ENCODE results near the gene SLC6A19. TPM values are rescaled to one million over a fixed set of nuclear protein-coding genes. Genes with fewer than 3 reads are reported as not detected.

The SLC6A19 gene
- total and polyA plus RNA-seq, 2 donors (not counting 1 experiment from before 2014, with no cell fraction given) = not detected

DNA sequence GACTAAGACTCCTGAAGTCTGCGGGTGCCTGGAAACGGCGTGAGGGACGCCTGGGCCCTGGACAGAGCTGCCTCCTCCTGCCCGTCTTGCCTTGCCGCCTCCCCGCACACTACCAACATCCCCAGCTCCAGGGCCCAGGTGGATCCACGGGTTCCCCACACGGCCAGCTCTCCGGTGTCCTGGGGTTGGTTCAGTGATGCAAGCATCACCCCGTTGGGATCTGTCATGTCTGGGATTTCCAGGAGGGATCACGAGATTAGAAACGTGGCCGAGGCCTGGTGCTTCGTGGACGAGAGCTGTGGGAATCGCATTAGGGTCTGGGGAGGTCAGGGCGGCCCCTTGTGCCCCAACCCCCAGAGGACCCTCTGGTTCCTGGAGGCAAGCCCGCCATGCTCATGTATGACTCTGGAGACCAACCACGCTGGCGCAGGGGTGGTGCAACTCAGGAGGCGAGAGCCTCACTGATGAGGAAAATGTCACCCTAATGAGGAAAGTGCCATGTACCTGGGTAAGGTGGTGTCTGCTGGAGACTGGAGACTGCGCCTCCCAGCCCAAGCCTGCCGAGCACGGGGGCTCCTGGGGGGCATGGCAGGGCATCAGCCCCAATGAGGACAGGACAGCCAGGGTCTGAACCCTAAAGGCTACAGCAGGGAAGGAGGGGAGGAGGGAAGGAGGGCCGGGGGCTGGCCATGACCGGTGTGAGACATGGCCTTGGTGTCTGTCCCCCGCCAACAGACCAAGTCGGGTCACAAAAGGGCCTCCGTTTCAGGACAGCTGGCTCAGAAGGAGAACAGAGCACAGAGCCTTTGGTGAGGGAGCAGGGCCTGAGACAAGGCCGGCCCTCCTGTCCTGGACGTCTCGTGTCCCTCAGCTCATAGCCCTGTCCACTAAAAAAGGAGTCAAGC, 31.9 kb upstream of the SLC6A19 start:
- Histone ChIP-seq H3K27ac (ENCODE audit: low read length in 2 of 2) (no peak overlapping the region), H3K27me3 (replicated peaks in 1 of 4; ENCODE audit: control extremely low read depth in 1 of 4, control insufficient read depth in 3 of 4, insufficient read depth in 4 of 4, low read length in 3 of 4) (peaks cover 0 to 6% (median 1%) of the 10 kb centered on the region in 4 experiments), H3K4me3 (ENCODE audit: control extremely low read depth in 1 of 5, extremely low read depth in 1 of 5, insufficient read depth in 1 of 5, low read depth in 2 of 5, low read length in 4 of 5) (no peak overlapping the region), H3K9ac (ENCODE audit: low read length) (no peak overlapping the region), H3K4me1 (ENCODE audit: control insufficient read depth in 2 of 2, insufficient read depth in 2 of 2, low read length in 2 of 2) (peaks cover 8 to 12% of the 10 kb centered on the region in 2 donors), H3K36me3 (replicated peaks in 1 of 2; ENCODE audit: control extremely low read depth in 1 of 2, control insufficient read depth in 1 of 2, extremely low read depth in 1 of 2, insufficient read depth in 2 of 2, low read length in 1 of 2) (no peaks in the 10 kb centered on the region), H3K9me3 (ENCODE audit: control extremely low read depth in 1 of 3, control insufficient read depth in 2 of 3, insufficient read depth in 1 of 3, low read length in 2 of 3) (peaks cover 0 to 6% (median 0%) of the 10 kb centered on the region in 3 donors), H3K79me2 (ENCODE audit: control insufficient read depth, insufficient read depth, low read length) (no peaks in the 10 kb centered on the region), H2AFZ (ENCODE audit: insufficient read depth, low read depth, low read length, poor library complexity, severe bottlenecking) (no peak overlapping the region), H4K20me1 (ENCODE audit: control insufficient read depth, insufficient read depth, low read length, poor library complexity, severe bottlenecking) (no peaks in the 10 kb centered on the region), H3K4me2 (replicated peaks; ENCODE audit: low read depth, low read length, poor library complexity, severe bottlenecking) (no peak overlapping the region)
- ATAC-seq (ENCODE audit: low read depth) = no peak
- no peak overlapping the region for H3K27ac Mint-ChIP-seq
- ChIA-PET POLR2A (interaction anchor here (2.1 kb wide), 1 partner anchor 19 kb away, joined by 4 read pairs; no protein-coding TSS in a partner anchor), CTCF (interaction anchor here (1.0 to 5.4 kb wide), 8 partner anchors 17 to 479 kb away, joined by 3 to 84 read pairs (median 12); no protein-coding TSS in a partner anchor)
- TF ChIP-seq, protein P1, sequence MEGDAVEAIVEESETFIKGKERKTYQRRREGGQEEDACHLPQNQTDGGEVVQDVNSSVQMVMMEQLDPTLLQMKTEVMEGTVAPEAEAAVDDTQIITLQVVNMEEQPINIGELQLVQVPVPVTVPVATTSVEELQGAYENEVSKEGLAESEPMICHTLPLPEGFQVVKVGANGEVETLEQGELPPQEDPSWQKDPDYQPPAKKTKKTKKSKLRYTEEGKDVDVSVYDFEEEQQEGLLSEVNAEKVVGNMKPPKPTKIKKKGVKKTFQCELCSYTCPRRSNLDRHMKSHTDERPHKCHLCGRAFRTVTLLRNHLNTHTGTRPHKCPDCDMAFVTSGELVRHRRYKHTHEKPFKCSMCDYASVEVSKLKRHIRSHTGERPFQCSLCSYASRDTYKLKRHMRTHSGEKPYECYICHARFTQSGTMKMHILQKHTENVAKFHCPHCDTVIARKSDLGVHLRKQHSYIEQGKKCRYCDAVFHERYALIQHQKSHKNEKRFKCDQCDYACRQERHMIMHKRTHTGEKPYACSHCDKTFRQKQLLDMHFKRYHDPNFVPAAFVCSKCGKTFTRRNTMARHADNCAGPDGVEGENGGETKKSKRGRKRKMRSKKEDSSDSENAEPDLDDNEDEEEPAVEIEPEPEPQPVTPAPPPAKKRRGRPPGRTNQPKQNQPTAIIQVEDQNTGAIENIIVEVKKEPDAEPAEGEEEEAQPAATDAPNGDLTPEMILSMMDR (IDR thresholded peaks at IDR 0.05) = no peak
- no peak for TF ChIP-seq EZH2 (IDR thresholded peaks at IDR 0.05; ENCODE audit: borderline replicate concordance, insufficient read depth, low read depth, low read length, poor library complexity, severe bottlenecking)
- H3K9me3 Mint-ChIP-seq (ENCODE audit: insufficient read depth) = no peaks in the 10 kb centered on the region
- H3K4me1 Mint-ChIP-seq = peaks cover 16% of the 10 kb centered on the region
- peaks cover 10% of the 10 kb centered on the region for H3K27me3 Mint-ChIP-seq
- H3K4me3 Mint-ChIP-seq = no peak overlapping the region
- intact Hi-C loops (cut with micrococcal nuclease) = no loop called here
- WGBS (ENCODE audit: insufficient coverage) = 94% methylated on average over 33 of the region's 33 CpGs
- no peak for DNase-seq

Data from B cell (primary cell).